ENCODE measurements around the gene SMYD3. TPM values are rescaled to one million over a fixed set of nuclear protein-coding genes. Genes with fewer than 3 reads are reported as not detected.

SMYD3 gene
- total and polyA plus RNA-seq, 9 of the 15 experiments (the other 6 are each of a cell fraction or from before 2014, with no cell fraction given) = 128 to 440 (median 197) TPM

- Histone ChIP-seq H3K9me3 (replicated peaks; ENCODE audit: control insufficient read depth, insufficient read depth, low read depth, low read length) (no peaks in the 10 kb centered on the region), H3K36me3 (ENCODE audit: control insufficient read depth, insufficient read depth, low read length) (no peaks in the 10 kb centered on the region; the same call in 2 of the 3 replicates), H3K4me1 (replicated peaks in 1 of 2; ENCODE audit: control insufficient read depth in 2 of 2, insufficient read depth in 2 of 2, low read length in 2 of 2) (no peaks in the 10 kb centered on the region; a peak in 1 of 5 replicates), H3K27me3 (ENCODE audit: control insufficient read depth in 2 of 2, insufficient read depth in 2 of 2, low read length in 2 of 2) (no peaks in the 10 kb centered on the region), H3K79me2 (ENCODE audit: control insufficient read depth, insufficient read depth, low read length) (no peaks in the 10 kb centered on the region), H3K4me3 (no peak overlapping the region), H3K9ac (ENCODE audit: insufficient read depth in 1 of 2, low read depth in 2 of 2, low read length in 2 of 2) (no peak overlapping the region), H3K4me2 (ENCODE audit: insufficient read depth, low read length) (no peak overlapping the region), H4K20me1 (replicated peaks; ENCODE audit: control insufficient read depth, insufficient read depth, low read length) (no peaks in the 10 kb centered on the region), H3K9me1 (ENCODE audit: control insufficient read depth, insufficient read depth, low read length) (no peaks in the 10 kb centered on the region), H3K27ac (ENCODE audit: extremely low read depth, low read depth, low read length) (no peak overlapping the region), H2AFZ (ENCODE audit: low read depth, low read length) (no peak overlapping the region)
- TF ChIP-seq ILK (tag; IDR thresholded peaks at IDR 0.05; ENCODE audit: borderline replicate concordance, low read depth) = no peak
- TF ChIP-seq MTA2 (IDR thresholded peaks at IDR 0.05; ENCODE audit: low read depth) = no peak
- no peak for TF ChIP-seq PURB (CRISPR knock-in tag; IDR thresholded peaks at IDR 0.05; ENCODE audit: low read depth)
- TF ChIP-seq DNMT1 (IDR thresholded peaks at IDR 0.05) = no peak
- no peak for TF ChIP-seq SMAD4 (CRISPR knock-in tag; conservative IDR thresholded peaks at IDR 0.05)
- TF ChIP-seq EWSR1 (IDR thresholded peaks at IDR 0.05; ENCODE audit: borderline replicate concordance, low read depth, partially characterized antibody) = no peak
- TF ChIP-seq TAF9B (IDR thresholded peaks at IDR 0.05; ENCODE audit: partially characterized antibody) = no peak
- no peak for TF ChIP-seq PREB (CRISPR knock-in tag; IDR thresholded peaks at IDR 0.05)
- WGBS (ENCODE audit: insufficient coverage, low coverage, missing lambda C conversion rate) = 14% methylated on average over 1 of the region's 1 CpG
- no peak for ATAC-seq
- in situ Hi-C loops (cut with MboI) = no loop called here
- no peak for DNase-seq (ENCODE audit: extremely low read depth in 1 of 4, low spot score in 3 of 4)
- no TSS peak for BruUV-seq (replicated peaks)
- intact Hi-C loops (cut with micrococcal nuclease) = no loop called here
- POLR2A ChIA-PET = no interaction called here
- no peak for FAIRE-seq
- CTCF ChIA-PET (ENCODE audit: low intra/inter-chr PET ratio) = no interaction called here
Measured at GRCh38 chr1:246476771-246477170, 30.3 kb downstream of the SMYD3 start.

All from K562 (cell line).